Neural cell (in vitro differentiated cells): Measurements from ENCODE around the gene PPP1R36. TPM values are rescaled to one million over a fixed set of nuclear protein-coding genes. Genes with fewer than 3 reads are reported as not detected.

Experiments
- H2AFZ ChIP-seq: fragments of 200-600, 300-800 bp; sonication (generic), shearing (Covaris generic); 2 replicates; pipeline ENCODE4 v1.6.0; 2014; ENCODE audit warnings: low read depth, mild to moderate bottlenecking, antibody characterized with exemption, low read length, moderate library complexity
- H3F3A ChIP-seq: fragments of 200-600 bp; shearing (Covaris generic); 2 replicates; pipeline ENCODE4 v1.6.1; 2016; ENCODE audit warnings: mild to moderate bottlenecking, moderate library complexity, mixed read lengths, antibody characterized with exemption, low read length; ENCODE audit not compliant: insufficient read depth, poor library complexity, severe bottlenecking
- H3K27ac ChIP-seq: fragments of 200-600, 300-800 bp; sonication (generic), shearing (Covaris generic); 2 replicates; pipeline ENCODE4 v1.5.1; 2014; ENCODE audit warnings: mild to moderate bottlenecking, low read length, moderate library complexity
- H3K27me3 ChIP-seq: fragments of 300-800, 200-600 bp; sonication (generic), shearing (Covaris generic); 2 replicates; pipeline ENCODE4 v1.6.0; 2014; ENCODE audit warnings: mild to moderate bottlenecking, low read depth, low read length, moderate library complexity; ENCODE audit not compliant: insufficient read depth
- H3K36me3 ChIP-seq: fragments of 300-800, 200-600 bp; sonication (generic), shearing (Covaris generic); 2 replicates; pipeline ENCODE4 v1.5.1; 2014; ENCODE audit warnings: mild to moderate bottlenecking, antibody characterized with exemption, low read length, moderate library complexity; ENCODE audit not compliant: insufficient read depth
- H3K4me2 ChIP-seq: fragments of 300-800, 200-600 bp; sonication (generic), shearing (Covaris generic); 2 replicates; pipeline ENCODE4 v1.6.0; 2014; ENCODE audit warnings: mild to moderate bottlenecking, low read length
- H3K4me3 ChIP-seq: fragments of 300-800, 200-600 bp; sonication (generic), shearing (Covaris generic); 2 replicates; pipeline ENCODE4 v1.5.1; 2014; ENCODE audit warnings: mild to moderate bottlenecking, low read length, moderate library complexity
- H3K79me2 ChIP-seq: fragments of 200-600 bp; shearing (Covaris generic); replicated peaks from 2 replicates; pipeline ENCODE4 v1.6.0; 2014; ENCODE audit warnings: mild to moderate bottlenecking, low read length, moderate library complexity; ENCODE audit not compliant: insufficient read depth
- H3K9ac ChIP-seq: fragments of 300-800, 200-600 bp; sonication (generic), shearing (Covaris generic); 2 replicates; pipeline ENCODE4 v1.6.1; 2016; ENCODE audit warnings: mild to moderate bottlenecking, low read length, mixed read lengths
- H3K9me2 ChIP-seq: fragments of 200-600 bp; shearing (Covaris generic); 2 replicates; pipeline ENCODE4 v1.6.1; 2016; ENCODE audit warnings: mild to moderate bottlenecking, low read length, mixed read lengths; ENCODE audit not compliant: insufficient read depth
- H3K9me3 ChIP-seq: fragments of 200-600, 300-800 bp; sonication (generic), shearing (Covaris generic); 2 replicates; pipeline ENCODE4 v1.6.1; 2016; ENCODE audit warnings: mild to moderate bottlenecking, mixed run types, low read length, moderate library complexity, mixed read lengths
- H4K20me1 ChIP-seq: fragments of 200-600 bp; shearing (Covaris generic); 2 replicates; pipeline ENCODE4 v1.6.1; 2016; ENCODE audit warnings: mild to moderate bottlenecking, mixed run types; ENCODE audit not compliant: insufficient read depth
- EP300 ChIP-seq: fragments of 450-650 bp; conservative IDR thresholded peaks from 2 replicates; pipeline ENCODE4 v1.6.1; 2014; ENCODE audit warnings: antibody characterized with exemption, mild to moderate bottlenecking, moderate library complexity; ENCODE audit not compliant: poor library complexity, severe bottlenecking
- EZH2 ChIP-seq: fragments of 200-600, 300-800 bp; shearing (Covaris generic), sonication (generic); IDR thresholded peaks from 2 replicates; pipeline ENCODE4 v1.6.1; 2014; ENCODE audit warnings: antibody characterized with exemption, low read length, borderline replicate concordance, mild to moderate bottlenecking; ENCODE audit not compliant: insufficient read depth, poor library complexity, severe bottlenecking
- MXI1 ChIP-seq: fragments of 450-650 bp; conservative IDR thresholded peaks from 2 replicates; pipeline ENCODE4 v1.6.1; 2014; ENCODE audit warnings: antibody characterized with exemption, mild to moderate bottlenecking; ENCODE audit not compliant: poor library complexity, severe bottlenecking
- POLR2AphosphoS5 ChIP-seq: IDR thresholded peaks from 2 replicates; pipeline ENCODE4 v1.6.1; 2012
- RAD21 ChIP-seq: fragments of 450-650 bp; conservative IDR thresholded peaks from 2 replicates; pipeline ENCODE4 v1.6.1; 2014; ENCODE audit warnings: antibody characterized with exemption, mild to moderate bottlenecking, moderate library complexity
- SMC3 ChIP-seq: fragments of 450-650 bp; conservative IDR thresholded peaks from 2 replicates; pipeline ENCODE4 v1.6.1; 2014; ENCODE audit warnings: antibody characterized with exemption, mild to moderate bottlenecking, moderate library complexity; ENCODE audit not compliant: poor library complexity
- TAF1 ChIP-seq: IDR thresholded peaks from 2 replicates; pipeline ENCODE4 v1.6.1; 2012; ENCODE audit warnings: low read depth
- polyA plus RNA-seq: library from polyadenylated mRNA; depleted of rRNA; stranded (reverse); fragments of >200 nt; gene quantifications from 2 replicates; pipeline ENCODE4 v1.2.3, GENCODE V29; 2014
- TF ChIP-seq, protein P1 (sequence below): fragments of 450-650 bp; IDR thresholded peaks from 2 replicates; pipeline ENCODE4 v1.5.1; 2014; ENCODE audit warnings: antibody characterized with exemption, mild to moderate bottlenecking, moderate library complexity; ENCODE audit not compliant: poor library complexity, severe bottlenecking
- TF ChIP-seq, protein P2 (sequence below): IDR thresholded peaks from 2 replicates; pipeline ENCODE4 v1.6.1; 2012; ENCODE audit warnings: borderline replicate concordance

PPP1R36 gene
- polyA plus RNA-seq, 1 donor from 2014 or later = not detected

DNA sequence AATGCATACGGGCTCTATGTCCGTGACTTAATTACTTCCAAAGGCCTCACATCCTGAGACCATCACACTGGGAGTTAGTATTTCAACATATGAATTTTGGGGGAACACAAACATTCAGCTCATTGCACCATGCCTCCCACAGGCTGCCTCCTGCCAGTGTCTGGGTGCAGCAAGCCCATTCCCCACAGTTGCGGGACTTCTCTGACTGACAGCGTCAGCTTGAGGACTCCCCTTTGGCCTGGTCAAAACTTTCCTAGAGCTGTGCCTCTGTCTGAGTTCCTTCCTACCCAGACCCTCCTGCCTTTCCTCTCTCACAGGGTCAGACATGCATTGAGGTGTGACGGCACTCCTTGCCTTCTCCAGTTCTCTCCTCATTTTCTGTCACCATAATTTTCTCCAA is 27.4 kb downstream of the PPP1R36 start:
- no peaks in the 10 kb centered on the region for H3K9me3 ChIP-seq

DNA sequence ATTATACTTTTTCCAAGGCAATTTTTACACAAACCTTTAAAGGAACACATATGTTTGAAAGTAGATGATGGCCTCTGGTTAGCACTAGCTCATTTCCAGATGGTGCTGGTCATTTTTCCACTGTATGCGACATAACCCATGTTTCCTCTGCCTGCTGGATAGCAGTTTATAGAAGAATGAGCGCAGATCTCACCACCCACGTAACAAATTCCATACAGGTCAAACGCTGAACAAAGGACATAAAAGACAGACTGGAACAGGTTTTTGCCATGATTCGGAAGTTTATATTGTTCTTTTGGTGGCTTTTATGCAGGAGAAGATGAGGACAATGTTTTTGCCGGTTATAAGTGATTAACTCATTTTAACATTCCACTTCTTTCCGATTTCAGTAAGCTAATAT is 30.7 kb downstream of the PPP1R36 start:
- Histone ChIP-seq H3F3A (no peaks in the 10 kb centered on the region), H4K20me1 (no peaks in the 10 kb centered on the region), H3K4me2 (no peak overlapping the region), H3K9me2 (no peaks in the 10 kb centered on the region), H3K27ac (no peak overlapping the region), H3K9me3 (no peaks in the 10 kb centered on the region), H2AFZ (no peak overlapping the region), H3K27me3 (no peaks in the 10 kb centered on the region), H3K4me3 (no peak overlapping the region), H3K36me3 (no peaks in the 10 kb centered on the region), H3K9ac (no peak overlapping the region), H3K79me2 (no peaks in the 10 kb centered on the region)
- TF ChIP-seq MXI1 = no peak
- TF ChIP-seq TAF1 = no peak
- TF ChIP-seq POLR2AphosphoS5 = no peak
- TF ChIP-seq EP300 = no peak
- TF ChIP-seq, protein P1, sequence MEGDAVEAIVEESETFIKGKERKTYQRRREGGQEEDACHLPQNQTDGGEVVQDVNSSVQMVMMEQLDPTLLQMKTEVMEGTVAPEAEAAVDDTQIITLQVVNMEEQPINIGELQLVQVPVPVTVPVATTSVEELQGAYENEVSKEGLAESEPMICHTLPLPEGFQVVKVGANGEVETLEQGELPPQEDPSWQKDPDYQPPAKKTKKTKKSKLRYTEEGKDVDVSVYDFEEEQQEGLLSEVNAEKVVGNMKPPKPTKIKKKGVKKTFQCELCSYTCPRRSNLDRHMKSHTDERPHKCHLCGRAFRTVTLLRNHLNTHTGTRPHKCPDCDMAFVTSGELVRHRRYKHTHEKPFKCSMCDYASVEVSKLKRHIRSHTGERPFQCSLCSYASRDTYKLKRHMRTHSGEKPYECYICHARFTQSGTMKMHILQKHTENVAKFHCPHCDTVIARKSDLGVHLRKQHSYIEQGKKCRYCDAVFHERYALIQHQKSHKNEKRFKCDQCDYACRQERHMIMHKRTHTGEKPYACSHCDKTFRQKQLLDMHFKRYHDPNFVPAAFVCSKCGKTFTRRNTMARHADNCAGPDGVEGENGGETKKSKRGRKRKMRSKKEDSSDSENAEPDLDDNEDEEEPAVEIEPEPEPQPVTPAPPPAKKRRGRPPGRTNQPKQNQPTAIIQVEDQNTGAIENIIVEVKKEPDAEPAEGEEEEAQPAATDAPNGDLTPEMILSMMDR = no peak
- no peak for TF ChIP-seq RAD21
- TF ChIP-seq SMC3 = no peak
- TF ChIP-seq EZH2 = no peak

More for the DNA sequence above, 27.4 kb downstream of the PPP1R36 start:
- H3K27me3 ChIP-seq = no peaks in the 10 kb centered on the region
- no peak overlapping the region for H3K4me3 ChIP-seq
- no peak overlapping the region for H3K9ac ChIP-seq
- no peaks in the 10 kb centered on the region for H3F3A ChIP-seq
- no peak for TF ChIP-seq POLR2AphosphoS5
- TF ChIP-seq, protein P2, sequence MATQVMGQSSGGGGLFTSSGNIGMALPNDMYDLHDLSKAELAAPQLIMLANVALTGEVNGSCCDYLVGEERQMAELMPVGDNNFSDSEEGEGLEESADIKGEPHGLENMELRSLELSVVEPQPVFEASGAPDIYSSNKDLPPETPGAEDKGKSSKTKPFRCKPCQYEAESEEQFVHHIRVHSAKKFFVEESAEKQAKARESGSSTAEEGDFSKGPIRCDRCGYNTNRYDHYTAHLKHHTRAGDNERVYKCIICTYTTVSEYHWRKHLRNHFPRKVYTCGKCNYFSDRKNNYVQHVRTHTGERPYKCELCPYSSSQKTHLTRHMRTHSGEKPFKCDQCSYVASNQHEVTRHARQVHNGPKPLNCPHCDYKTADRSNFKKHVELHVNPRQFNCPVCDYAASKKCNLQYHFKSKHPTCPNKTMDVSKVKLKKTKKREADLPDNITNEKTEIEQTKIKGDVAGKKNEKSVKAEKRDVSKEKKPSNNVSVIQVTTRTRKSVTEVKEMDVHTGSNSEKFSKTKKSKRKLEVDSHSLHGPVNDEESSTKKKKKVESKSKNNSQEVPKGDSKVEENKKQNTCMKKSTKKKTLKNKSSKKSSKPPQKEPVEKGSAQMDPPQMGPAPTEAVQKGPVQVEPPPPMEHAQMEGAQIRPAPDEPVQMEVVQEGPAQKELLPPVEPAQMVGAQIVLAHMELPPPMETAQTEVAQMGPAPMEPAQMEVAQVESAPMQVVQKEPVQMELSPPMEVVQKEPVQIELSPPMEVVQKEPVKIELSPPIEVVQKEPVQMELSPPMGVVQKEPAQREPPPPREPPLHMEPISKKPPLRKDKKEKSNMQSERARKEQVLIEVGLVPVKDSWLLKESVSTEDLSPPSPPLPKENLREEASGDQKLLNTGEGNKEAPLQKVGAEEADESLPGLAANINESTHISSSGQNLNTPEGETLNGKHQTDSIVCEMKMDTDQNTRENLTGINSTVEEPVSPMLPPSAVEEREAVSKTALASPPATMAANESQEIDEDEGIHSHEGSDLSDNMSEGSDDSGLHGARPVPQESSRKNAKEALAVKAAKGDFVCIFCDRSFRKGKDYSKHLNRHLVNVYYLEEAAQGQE = no peak
- no peak for TF ChIP-seq SMC3
- TF ChIP-seq, protein P1 = no peak
- TF ChIP-seq RAD21 = no peak
- TF ChIP-seq EZH2 = no peak
- no peak for TF ChIP-seq MXI1
- no peak for TF ChIP-seq EP300
- TF ChIP-seq TAF1 = no peak
- H4K20me1 ChIP-seq = no peaks in the 10 kb centered on the region
- no peaks in the 10 kb centered on the region for H3K9me2 ChIP-seq
- no peak overlapping the region for H3K4me2 ChIP-seq
- H2AFZ ChIP-seq = no peak overlapping the region
- no peaks in the 10 kb centered on the region for H3K79me2 ChIP-seq
- H3K36me3 ChIP-seq = no peaks in the 10 kb centered on the region
- H3K27ac ChIP-seq = no peak overlapping the region
